ENCODE data around the gene LRRC2. TPM values are rescaled to one million over a fixed set of nuclear protein-coding genes. Genes with fewer than 3 reads are reported as not detected.

LRRC2 gene
- total RNA-seq, 1 experiment from 2014 or later, result not detected

- in situ Hi-C loops (cut with HindIII; ENCODE audit: low pct_unique_long_range_greater_than_20kb, low sequenced_read_pairs), result no loop called here
- Histone ChIP-seq H3K27ac (ENCODE audit: low read length) (no peak overlapping the region), H3K4me3 (ENCODE audit: low read depth in 2 of 2, low read length in 2 of 2) (no peak overlapping the region), H3K36me3 (ENCODE audit: control insufficient read depth, insufficient read depth, low read length) (no peaks in the 10 kb centered on the region), H3K4me1 (ENCODE audit: control insufficient read depth, insufficient read depth, low read length) (no peaks in the 10 kb centered on the region; the same call in 1 of the 2 replicates), H3K27me3 (ENCODE audit: control insufficient read depth, insufficient read depth, low read length) (peaks cover 2% of the 10 kb centered on the region; the same call in 1 of the 2 replicates), H3K9me3 (ENCODE audit: control insufficient read depth, insufficient read depth, low read depth, low read length) (no peaks in the 10 kb centered on the region)
- intact Hi-C loops (cut with micrococcal nuclease; ENCODE audit: unreplicated experiment), result no loop called here
- no peak for TF ChIP-seq POLR2AphosphoS5 (IDR thresholded peaks at IDR 0.05; ENCODE audit: low read depth, low read length)
- TF ChIP-seq REST (IDR thresholded peaks at IDR 0.05; ENCODE audit: insufficient read depth in 1 of 2, low read depth in 2 of 2, low read length in 1 of 2), result no peak
- no peak for TF ChIP-seq SIN3A (IDR thresholded peaks at IDR 0.05; ENCODE audit: borderline replicate concordance, insufficient read depth, low read depth, low read length)
- no peak for TF ChIP-seq TCF7L2 (IDR thresholded peaks at IDR 0.05; ENCODE audit: low read depth, low read length)
- no peak for TF ChIP-seq CTCF (IDR thresholded peaks at IDR 0.05)
- DNase-seq (ENCODE audit: low read depth, low spot score) (no peak), ATAC-seq (no peak)
- no TSS peak for BruUV-seq (replicated peaks)
- ChIA-PET CTCF (no interaction called here), POLR2A (no interaction called here)
Observed at GRCh38 chr3:46561951-46562350, 4.2 kb downstream of the LRRC2 start.

GRCh38 chr3:46561511-46561910 lies 4.6 kb downstream of the LRRC2 start:
- BruUV-seq (replicated peaks), result no TSS peak
- no peak for TF ChIP-seq CTCF (IDR thresholded peaks at IDR 0.05)
- TF ChIP-seq REST (IDR thresholded peaks at IDR 0.05; ENCODE audit: insufficient read depth in 1 of 2, low read depth in 2 of 2, low read length in 1 of 2), result no peak
- no peak for TF ChIP-seq TCF7L2 (IDR thresholded peaks at IDR 0.05; ENCODE audit: low read depth, low read length)
- no peak for TF ChIP-seq POLR2AphosphoS5 (IDR thresholded peaks at IDR 0.05; ENCODE audit: low read depth, low read length)
- no peak for TF ChIP-seq SIN3A (IDR thresholded peaks at IDR 0.05; ENCODE audit: borderline replicate concordance, insufficient read depth, low read depth, low read length)
- in situ Hi-C loops (cut with HindIII; ENCODE audit: low pct_unique_long_range_greater_than_20kb, low sequenced_read_pairs), result no loop called here
- intact Hi-C loops (cut with micrococcal nuclease; ENCODE audit: unreplicated experiment), result no loop called here
- ATAC-seq, result no peak
- ChIA-PET CTCF (no interaction called here), POLR2A (no interaction called here)
- Histone ChIP-seq H3K4me1 (ENCODE audit: control insufficient read depth, insufficient read depth, low read length) (no peaks in the 10 kb centered on the region; the same call in 1 of the 2 replicates), H3K27me3 (ENCODE audit: control insufficient read depth, insufficient read depth, low read length) (peaks cover 2% of the 10 kb centered on the region; the same call in 1 of the 2 replicates), H3K4me3 (ENCODE audit: low read depth in 2 of 2, low read length in 2 of 2) (no peak overlapping the region), H3K27ac (ENCODE audit: low read length) (no peak overlapping the region), H3K9me3 (ENCODE audit: control insufficient read depth, insufficient read depth, low read depth, low read length) (no peaks in the 10 kb centered on the region), H3K36me3 (ENCODE audit: control insufficient read depth, insufficient read depth, low read length) (no peaks in the 10 kb centered on the region)
- DNase-seq (ENCODE audit: low read depth, low spot score), result no peak

Data from Panc1 (cell line).